HFFc6 (cell line): ENCODE results near the gene EIF4G3. TPM values are rescaled to one million over a fixed set of nuclear protein-coding genes. Genes with fewer than 3 reads are reported as not detected.
"Not testable (repeated sequence)": the region's sequence is repeated elsewhere in the genome, so short reads cannot be mapped to it uniquely, and the experiment has no call there.

Source experiments
- DNase-seq: peaks from one replicate; pipeline ENCODE4 v3.0.0-alpha.2; 2018
- H3K27ac Mint-ChIP-seq: 2 replicates; pipeline ENCODE4 v1.8.0; 2020; ENCODE audit warnings: mild to moderate bottlenecking, mixed read lengths
- H3K27me3 Mint-ChIP-seq: 2 replicates; pipeline ENCODE4 v1.8.0; 2021; ENCODE audit warnings: mild to moderate bottlenecking, moderate library complexity, mixed read lengths; ENCODE audit not compliant: insufficient read depth
- H3K36me3 Mint-ChIP-seq: 2 replicates; pipeline ENCODE4 v1.8.0; 2021; ENCODE audit warnings: low read depth, mixed read lengths
- H3K4me1 Mint-ChIP-seq: 2 replicates; pipeline ENCODE4 v1.8.0; 2020; ENCODE audit warnings: low read depth, mixed read lengths
- H3K4me3 Mint-ChIP-seq: 2 replicates; pipeline ENCODE4 v1.8.0; 2020; ENCODE audit warnings: mild to moderate bottlenecking, moderate library complexity, mixed read lengths
- H3K9me3 Mint-ChIP-seq: 2 replicates; pipeline ENCODE4 v1.8.0; 2020; ENCODE audit warnings: mild to moderate bottlenecking, mixed read lengths
- total RNA-seq, 6 experiments: library from RNA; stranded (reverse); fragmentation: NEBNext Ultra II Directional; extraction: Animal tissue kit (Norgen Biotek cat#: 25700); gene quantifications; 2 replicates in 1 of 6; 3 replicates in 5 of 6; pipeline ENCODE4 v1.2.3, GENCODE V29; 2021
- TF ChIP-seq, protein P1 (sequence below): fragments of 200-600 bp; sonication (generic); IDR thresholded peaks from 2 replicates; pipeline ENCODE4 v1.5.0; 2021; ENCODE audit warnings: antibody characterized with exemption, mild to moderate bottlenecking

The EIF4G3 gene
- total RNA-seq, 6 experiments from 2014 or later: 79.5 to 88.6 (median 82.0) TPM

DNA sequence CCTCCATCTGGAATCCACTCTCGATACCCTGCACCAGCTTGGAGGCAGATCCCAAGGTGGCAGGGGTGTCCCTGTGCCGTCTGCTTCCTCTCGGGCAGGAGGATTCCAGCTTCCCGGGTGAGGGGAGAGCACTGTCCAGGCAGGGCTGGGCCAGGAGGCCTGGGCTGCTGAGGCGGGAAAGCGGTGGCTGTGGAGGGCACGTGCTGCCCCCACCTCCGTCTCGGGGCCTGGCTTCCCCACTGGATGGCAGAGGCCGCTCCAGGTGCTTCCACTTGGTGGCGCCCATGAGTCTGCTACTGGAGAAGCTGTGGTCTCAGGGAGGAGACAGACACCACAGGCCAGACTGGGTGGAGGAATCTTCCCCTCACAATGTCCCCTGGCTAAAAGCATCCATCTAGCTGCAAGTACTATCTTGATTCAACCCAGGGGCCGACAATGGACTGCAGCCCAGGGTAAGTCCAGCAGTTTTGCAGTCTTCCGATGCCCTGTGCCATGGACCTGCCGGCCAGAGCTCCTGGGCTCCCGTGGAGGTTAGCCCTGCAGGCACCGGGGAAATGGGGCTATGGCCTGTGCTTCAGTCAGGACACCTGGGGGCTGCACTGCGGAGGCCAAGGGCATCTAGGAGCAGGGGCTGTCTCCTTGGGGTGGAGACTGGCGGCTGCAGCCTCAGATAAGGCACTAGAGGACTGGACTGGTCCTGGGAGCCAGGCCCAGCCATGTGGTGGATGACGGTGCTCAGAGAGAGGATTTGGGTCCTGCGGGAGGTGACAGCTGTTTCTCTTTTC lies 41.3 kb upstream of the EIF4G3 start:
- no peaks in the 10 kb centered on the region for H3K9me3 Mint-ChIP-seq
- peaks cover 6% of the 10 kb centered on the region for H3K36me3 Mint-ChIP-seq
- peaks cover 2% of the 10 kb centered on the region for H3K4me1 Mint-ChIP-seq
- no peak overlapping the region for H3K27ac Mint-ChIP-seq
- no peaks in the 10 kb centered on the region for H3K27me3 Mint-ChIP-seq
- TF ChIP-seq, protein P1, sequence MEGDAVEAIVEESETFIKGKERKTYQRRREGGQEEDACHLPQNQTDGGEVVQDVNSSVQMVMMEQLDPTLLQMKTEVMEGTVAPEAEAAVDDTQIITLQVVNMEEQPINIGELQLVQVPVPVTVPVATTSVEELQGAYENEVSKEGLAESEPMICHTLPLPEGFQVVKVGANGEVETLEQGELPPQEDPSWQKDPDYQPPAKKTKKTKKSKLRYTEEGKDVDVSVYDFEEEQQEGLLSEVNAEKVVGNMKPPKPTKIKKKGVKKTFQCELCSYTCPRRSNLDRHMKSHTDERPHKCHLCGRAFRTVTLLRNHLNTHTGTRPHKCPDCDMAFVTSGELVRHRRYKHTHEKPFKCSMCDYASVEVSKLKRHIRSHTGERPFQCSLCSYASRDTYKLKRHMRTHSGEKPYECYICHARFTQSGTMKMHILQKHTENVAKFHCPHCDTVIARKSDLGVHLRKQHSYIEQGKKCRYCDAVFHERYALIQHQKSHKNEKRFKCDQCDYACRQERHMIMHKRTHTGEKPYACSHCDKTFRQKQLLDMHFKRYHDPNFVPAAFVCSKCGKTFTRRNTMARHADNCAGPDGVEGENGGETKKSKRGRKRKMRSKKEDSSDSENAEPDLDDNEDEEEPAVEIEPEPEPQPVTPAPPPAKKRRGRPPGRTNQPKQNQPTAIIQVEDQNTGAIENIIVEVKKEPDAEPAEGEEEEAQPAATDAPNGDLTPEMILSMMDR: peak; percentile 71
- DNase-seq: peak; percentile 19
- no peak overlapping the region for H3K4me3 Mint-ChIP-seq

DNA sequence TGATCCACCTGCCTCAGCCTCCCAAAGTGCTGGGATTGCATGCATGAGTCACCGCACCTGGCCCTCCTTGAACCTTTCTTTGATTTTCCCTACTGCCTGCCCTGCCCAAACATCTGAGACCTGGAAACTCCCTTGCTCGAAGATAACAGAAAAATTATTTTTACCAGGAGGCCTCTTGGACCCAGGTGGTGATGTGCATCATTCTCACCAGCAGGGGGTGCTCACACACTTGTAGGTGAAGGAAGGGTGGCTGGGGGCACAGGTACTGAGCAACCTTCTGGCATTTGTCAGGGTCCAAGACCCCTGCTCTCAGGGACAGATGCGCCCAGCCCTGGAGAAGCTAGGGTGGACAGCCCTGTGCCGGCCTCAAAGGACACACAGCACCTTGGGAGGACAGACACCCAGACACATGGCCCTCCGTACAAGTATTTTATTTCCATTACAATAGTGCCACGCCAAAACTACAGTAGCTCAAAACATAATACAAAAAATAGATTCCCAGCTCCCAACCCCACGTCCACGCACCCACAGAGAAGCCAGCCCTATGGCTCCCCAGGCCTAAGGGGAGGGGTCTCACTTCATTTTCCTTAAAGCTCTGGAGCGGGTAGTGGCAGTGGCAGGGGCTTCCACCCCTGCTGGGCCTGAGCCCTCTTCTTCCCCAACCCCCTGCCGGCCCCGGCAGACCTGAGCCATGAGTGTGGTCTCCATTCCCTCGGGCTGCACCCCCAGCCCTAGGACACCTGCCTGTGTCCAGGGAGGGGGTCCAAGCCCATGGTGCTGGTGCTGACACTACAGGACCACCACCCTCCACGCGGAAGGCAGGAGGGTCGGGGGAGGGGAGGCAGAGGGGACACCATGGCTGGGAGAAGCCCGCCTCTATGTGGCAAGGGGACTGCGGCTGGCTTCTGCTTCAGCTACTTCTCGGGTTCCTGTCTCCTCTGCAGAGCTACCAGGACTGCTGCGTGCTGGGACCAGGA lies 40.4 kb upstream of the EIF4G3 start:
- H3K27ac Mint-ChIP-seq: no peak overlapping the region; the same call in 1 of the 2 replicates

DNA sequence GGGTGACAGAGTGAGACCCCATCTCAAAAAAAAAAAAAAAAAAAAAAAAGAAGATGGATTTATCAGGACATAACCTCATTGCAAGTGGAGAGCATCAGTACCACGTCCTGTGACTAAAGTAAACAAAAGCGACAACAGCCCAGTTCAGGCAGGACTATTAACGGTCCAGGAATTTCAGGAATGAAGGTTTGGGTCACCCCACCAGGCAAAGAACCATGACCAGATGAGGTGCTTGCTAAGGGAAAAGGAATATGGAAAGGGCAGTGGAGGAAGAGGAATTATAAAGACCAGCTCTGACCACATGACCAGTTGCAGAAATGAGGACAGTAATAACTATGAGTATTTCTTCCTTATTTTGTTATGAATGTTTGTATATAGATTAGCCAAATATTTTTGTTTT lies 35.4 kb upstream of the EIF4G3 start:
- Mint-ChIP-seq H3K9me3 (no peaks in the 10 kb centered on the region), H3K27ac (no peak overlapping the region), H3K4me1 (peaks cover 19% of the 10 kb centered on the region), H3K4me3 (no peak overlapping the region), H3K36me3 (no peaks in the 10 kb centered on the region), H3K27me3 (no peaks in the 10 kb centered on the region)
- peak; percentile 46 for DNase-seq
- TF ChIP-seq, protein P1: no peak

More for the DNA sequence above, 40.4 kb upstream of the EIF4G3 start:
- peaks cover 10% of the 10 kb centered on the region for H3K4me1 Mint-ChIP-seq
- TF ChIP-seq, protein P1: peak; percentile 93
- no peak for DNase-seq
- H3K27me3 Mint-ChIP-seq: no peaks in the 10 kb centered on the region
- H3K36me3 Mint-ChIP-seq: peaks cover 4% of the 10 kb centered on the region
- H3K4me3 Mint-ChIP-seq: no peak overlapping the region
- H3K9me3 Mint-ChIP-seq: no peaks in the 10 kb centered on the region

DNA sequence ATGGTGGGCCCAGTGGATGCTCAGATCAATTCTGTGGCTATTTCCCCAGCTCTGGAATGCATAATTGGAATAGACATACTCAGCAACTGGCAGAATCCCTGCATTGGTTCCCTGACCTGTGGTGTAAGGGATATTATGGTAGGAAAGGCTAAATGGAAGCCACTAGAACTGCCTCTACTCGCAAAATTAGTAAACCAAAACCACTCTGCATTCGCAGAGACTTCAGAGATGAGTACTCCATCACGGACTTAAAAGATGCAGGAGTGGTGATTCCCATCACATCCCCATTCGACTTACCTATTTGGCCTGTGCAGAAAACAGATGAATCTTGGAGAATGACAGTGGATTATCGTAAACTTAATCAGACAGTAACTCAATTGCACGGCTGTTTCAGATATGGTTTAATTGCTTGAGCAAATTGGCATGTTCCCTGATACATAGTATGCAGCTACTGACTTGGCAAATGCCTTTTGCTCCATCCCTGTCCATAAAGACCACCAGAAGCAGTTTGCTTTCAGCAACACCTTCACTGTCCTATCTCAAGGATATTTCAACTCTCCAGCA lies 31.5 kb upstream of the EIF4G3 start:
- not testable (repeated sequence) for H3K27ac Mint-ChIP-seq, H3K4me3 Mint-ChIP-seq, H3K9me3 Mint-ChIP-seq, H3K27me3 Mint-ChIP-seq, H3K36me3 Mint-ChIP-seq, DNase-seq
- H3K4me1 Mint-ChIP-seq: peaks cover 24% of the 10 kb centered on the region

DNA sequence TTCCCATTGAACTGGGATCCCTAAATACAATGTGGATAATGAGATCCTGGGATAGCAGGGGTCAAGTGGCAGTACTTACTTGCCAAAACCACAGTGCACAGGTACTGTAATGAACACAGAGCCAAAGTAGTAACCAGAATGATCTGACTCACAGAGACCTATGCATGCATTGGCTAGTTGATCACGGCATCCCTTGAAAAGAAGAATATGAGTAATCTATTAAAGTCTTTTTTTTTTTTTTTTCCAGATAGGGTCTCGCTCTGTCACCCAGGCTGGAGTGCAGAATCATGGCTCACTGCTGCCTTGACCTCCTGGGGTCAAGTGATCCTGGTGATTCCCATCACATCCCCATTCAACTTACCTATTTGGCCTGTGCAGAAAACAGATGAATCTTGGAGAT lies 29.4 kb upstream of the EIF4G3 start:
- Mint-ChIP-seq H3K4me1 (peaks cover 12% of the 10 kb centered on the region), H3K36me3 (no peaks in the 10 kb centered on the region)

More for the DNA sequence above, 29.4 kb upstream of the EIF4G3 start:
- TF ChIP-seq, protein P1: no peak
- DNase-seq: peak; percentile 59
- Mint-ChIP-seq H3K27me3 (no peaks in the 10 kb centered on the region), H3K4me3 (no peak overlapping the region), H3K27ac (no peak overlapping the region), H3K9me3 (no peaks in the 10 kb centered on the region)
